Large intestine (tissue), 3 donors: Measurements from ENCODE around the gene OCA2. TPM values are rescaled to one million over a fixed set of nuclear protein-coding genes. Genes with fewer than 3 reads are reported as not detected.

Experiments
- DNase-seq, 2 donors: peaks; one replicate each; pipeline versions ENCODE4 v3.0.0 to v3.0.0-alpha.2; 2013
- H3K27ac ChIP-seq: one replicate; pipeline ENCODE4 v1.5.1; 2013; ENCODE audit warnings: low read length
- H3K27me3 ChIP-seq: 2 replicates; pipeline ENCODE4 v1.6.1; 2013; ENCODE audit warnings: low read length; ENCODE audit not compliant: control insufficient read depth, insufficient read depth
- H3K36me3 ChIP-seq: 2 replicates; pipeline ENCODE4 v1.6.1; 2013; ENCODE audit warnings: low read length; ENCODE audit not compliant: control insufficient read depth, insufficient read depth
- H3K4me1 ChIP-seq: one replicate; pipeline ENCODE4 v1.6.1; 2013; ENCODE audit warnings: low read length; ENCODE audit not compliant: control insufficient read depth, insufficient read depth
- H3K4me3 ChIP-seq: one replicate; pipeline ENCODE4 v1.5.1; 2013; ENCODE audit warnings: low read length
- H3K9me3 ChIP-seq: one replicate; pipeline ENCODE4 v1.6.1; 2013; ENCODE audit warnings: mild to moderate bottlenecking, low read depth, low read length, moderate library complexity; ENCODE audit not compliant: control insufficient read depth
- WGBS: methylation state at CpG from one replicate; pipeline ENCODE4 v1.1.5; 2013; ENCODE audit warnings: low lambda C conversion rate; ENCODE audit not compliant: insufficient coverage; 5-methylcytosine and 5-hydroxymethylcytosine counted together
- polyA plus RNA-seq: library from polyadenylated mRNA; unstranded; fragments of 120-200 nt; gene quantifications from one replicate; pipeline ENCODE4 v1.2.1, GENCODE V29; 2013

Gene OCA2
- polyA plus RNA-seq, 1 donor: 6.5 TPM

- peaks cover 6% of the 10 kb centered on the region for H3K9me3 ChIP-seq
- no peaks in the 10 kb centered on the region for H3K36me3 ChIP-seq
- H3K4me1 ChIP-seq: peaks cover 17% of the 10 kb centered on the region
- no peak overlapping the region for H3K27ac ChIP-seq
- no peak for DNase-seq
- H3K4me3 ChIP-seq: no peak overlapping the region
- H3K27me3 ChIP-seq: no peaks in the 10 kb centered on the region
- no CpG with 5 or more reads among the region's 9 CpGs for WGBS
These were observed 19.7 kb downstream of the OCA2 start for GRCh38 chr15:28079313-28079969.

GRCh38 chr15:28078191-28078719 is 20.9 kb downstream of the OCA2 start:
- no peak for DNase-seq
- WGBS: no CpG with 5 or more reads among the region's 1 CpG
- peaks cover 3% of the 10 kb centered on the region for H3K9me3 ChIP-seq
- peaks cover 9% of the 10 kb centered on the region for H3K4me1 ChIP-seq
- H3K36me3 ChIP-seq: no peaks in the 10 kb centered on the region
- H3K27me3 ChIP-seq: no peaks in the 10 kb centered on the region
- H3K4me3 ChIP-seq: no peak overlapping the region
- no peak overlapping the region for H3K27ac ChIP-seq

- no peak for DNase-seq
- no CpG with 5 or more reads among the region's 1 CpG for WGBS
- Histone ChIP-seq H3K9me3 (no peaks in the 10 kb centered on the region), H3K4me1 (no peaks in the 10 kb centered on the region), H3K4me3 (no peak overlapping the region), H3K36me3 (no peaks in the 10 kb centered on the region), H3K27me3 (no peaks in the 10 kb centered on the region), H3K27ac (no peak overlapping the region)
These were observed 23.5 kb downstream of the OCA2 start for GRCh38 chr15:28075573-28075972.

GRCh38 chr15:28068930-28069329 is 30.2 kb downstream of the OCA2 start:
- Histone ChIP-seq H3K9me3 (no peaks in the 10 kb centered on the region), H3K4me3 (no peak overlapping the region), H3K4me1 (no peaks in the 10 kb centered on the region), H3K27me3 (no peaks in the 10 kb centered on the region), H3K27ac (no peak overlapping the region), H3K36me3 (no peaks in the 10 kb centered on the region)
- WGBS: no CpG with 5 or more reads among the region's 1 CpG
- no peak for DNase-seq

- WGBS: no CpG with 5 or more reads among the region's 3 CpGs
- no peaks in the 10 kb centered on the region for H3K4me1 ChIP-seq
- H3K36me3 ChIP-seq: no peaks in the 10 kb centered on the region
- no peak for DNase-seq
- H3K9me3 ChIP-seq: no peaks in the 10 kb centered on the region
- no peak overlapping the region for H3K4me3 ChIP-seq
- no peaks in the 10 kb centered on the region for H3K27me3 ChIP-seq
- no peak overlapping the region for H3K27ac ChIP-seq
These were observed 32.9 kb downstream of the OCA2 start for GRCh38 chr15:28066231-28066630.

- no peak for DNase-seq
- Histone ChIP-seq H3K4me1 (no peaks in the 10 kb centered on the region), H3K27me3 (no peaks in the 10 kb centered on the region), H3K27ac (no peak overlapping the region), H3K9me3 (no peaks in the 10 kb centered on the region), H3K4me3 (no peak overlapping the region), H3K36me3 (no peaks in the 10 kb centered on the region)
- WGBS: no CpG with 5 or more reads among the region's 8 CpGs
These were observed 39.1 kb downstream of the OCA2 start for GRCh38 chr15:28060005-28060404.

GRCh38 chr15:28058082-28058481 is 41.0 kb downstream of the OCA2 start:
- Histone ChIP-seq H3K4me1 (no peaks in the 10 kb centered on the region), H3K27ac (no peak overlapping the region), H3K27me3 (no peaks in the 10 kb centered on the region), H3K36me3 (no peaks in the 10 kb centered on the region), H3K9me3 (no peaks in the 10 kb centered on the region), H3K4me3 (no peak overlapping the region)
- no peak for DNase-seq
- no CpG with 5 or more reads among the region's 6 CpGs for WGBS

- no peaks in the 10 kb centered on the region for H3K36me3 ChIP-seq
- no peaks in the 10 kb centered on the region for H3K27me3 ChIP-seq
- H3K9me3 ChIP-seq: no peaks in the 10 kb centered on the region
- no peak overlapping the region for H3K4me3 ChIP-seq
- WGBS: no CpG with 5 or more reads among the region's 5 CpGs
- H3K27ac ChIP-seq: no peak overlapping the region
- no peak for DNase-seq
- no peaks in the 10 kb centered on the region for H3K4me1 ChIP-seq
These were observed 47.0 kb downstream of the OCA2 start for GRCh38 chr15:28051955-28052633.

GRCh38 chr15:28049581-28049980 is 49.5 kb downstream of the OCA2 start:
- Histone ChIP-seq H3K27ac (no peak overlapping the region), H3K9me3 (no peaks in the 10 kb centered on the region), H3K4me3 (no peak overlapping the region), H3K27me3 (no peaks in the 10 kb centered on the region), H3K4me1 (peaks cover 1% of the 10 kb centered on the region), H3K36me3 (no peaks in the 10 kb centered on the region)
- DNase-seq: peak; percentile 43 to 73
- 23% methylated on average over 2 of the region's 3 CpGs for WGBS

GRCh38 chr15:28047277-28047676 is 51.8 kb downstream of the OCA2 start:
- H3K9me3 ChIP-seq: no peaks in the 10 kb centered on the region
- no peaks in the 10 kb centered on the region for H3K27me3 ChIP-seq
- no peak for DNase-seq
- H3K36me3 ChIP-seq: no peaks in the 10 kb centered on the region
- 100% methylated on average over 1 of the region's 3 CpGs for WGBS
- H3K27ac ChIP-seq: no peak overlapping the region
- no peak overlapping the region for H3K4me3 ChIP-seq
- H3K4me1 ChIP-seq: peaks cover 13% of the 10 kb centered on the region
